Endometrial microvascular endothelial cells (primary cell): ENCODE data around the gene SRD5A3. TPM values are rescaled to one million over a fixed set of nuclear protein-coding genes. Genes with fewer than 3 reads are reported as not detected.

Source experiments
- in situ Hi-C: cut with HindIII; loops from 2 replicates; pipeline ENCODE4 v1.10.0; 2017; ENCODE audit warnings: low sequenced_read_pairs, low pct_unique_long_range_greater_than_20kb; ENCODE audit errors: inconsistent ontology term
- total RNA-seq: library from RNA; depleted of rRNA; stranded (reverse); fragments of >200 nt; gene quantifications from one replicate; pipeline ENCODE4 v1.2.3, GENCODE V29; 2015; ENCODE audit errors: inconsistent ontology term

Gene SRD5A3
- total RNA-seq, 1 donor from 2014 or later: 12.1 TPM

- in situ Hi-C loops: no loop called here
These were observed 19.3 kb downstream of the SRD5A3 start for GRCh38 chr4:55365345-55365728.

DNA sequence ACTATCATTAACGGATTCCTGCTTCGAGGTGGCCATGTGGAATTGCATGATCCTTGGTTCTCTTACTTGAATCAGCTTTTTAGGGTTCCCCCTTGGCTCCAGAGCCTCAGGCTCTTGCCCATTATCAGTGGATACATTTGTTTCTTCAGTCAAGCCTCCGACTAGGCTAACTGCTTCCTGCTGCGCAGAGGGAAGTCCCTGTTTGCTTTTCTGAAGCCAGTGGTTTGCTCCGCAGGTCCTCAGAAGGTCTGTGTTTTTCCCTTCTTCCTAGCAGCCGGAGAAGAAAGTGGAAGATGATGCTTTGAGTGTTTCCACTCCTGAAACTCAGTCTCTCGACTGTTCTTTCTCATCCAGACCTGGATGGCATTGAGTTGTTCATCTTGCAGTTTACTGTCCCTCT, 20.6 kb downstream of the SRD5A3 start:
- in situ Hi-C loops: no loop called here

DNA sequence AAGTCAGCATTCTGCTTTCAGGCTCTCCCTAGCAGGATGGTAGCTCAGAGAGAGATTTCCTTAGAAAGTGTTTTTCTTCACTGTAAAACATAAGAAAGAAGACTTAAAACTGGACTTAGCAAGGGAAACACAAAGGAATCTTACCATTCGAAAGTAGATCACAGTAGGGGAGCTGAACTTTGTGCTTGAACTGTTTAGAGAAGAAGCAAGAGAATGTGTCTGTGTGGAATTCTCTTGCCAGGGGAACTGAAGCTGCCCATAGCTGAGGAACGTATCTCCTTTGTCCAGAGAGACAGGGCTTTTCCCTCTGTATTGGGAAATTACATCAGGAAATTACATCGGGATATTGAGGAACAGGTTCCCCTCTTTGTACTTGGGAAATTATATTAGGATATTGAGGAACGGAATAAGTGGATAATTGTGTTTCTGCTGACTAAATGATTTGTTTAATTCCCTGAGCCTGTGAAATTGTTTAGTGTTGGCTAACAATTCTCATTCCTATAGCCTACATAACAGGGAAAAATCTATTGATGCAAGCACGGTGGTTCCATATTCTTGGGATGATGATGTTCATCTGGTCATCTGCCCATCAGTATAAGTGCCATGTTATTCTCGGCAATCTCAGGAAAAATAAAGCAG, 21.2 kb downstream of the SRD5A3 start:
- in situ Hi-C loops: no loop called here

GRCh38 chr4:55369968-55370367, 23.9 kb downstream of the SRD5A3 start:
- in situ Hi-C loops: no loop called here

GRCh38 chr4:55372259-55372658, 26.2 kb downstream of the SRD5A3 start:
- in situ Hi-C loops: no loop called here

DNA sequence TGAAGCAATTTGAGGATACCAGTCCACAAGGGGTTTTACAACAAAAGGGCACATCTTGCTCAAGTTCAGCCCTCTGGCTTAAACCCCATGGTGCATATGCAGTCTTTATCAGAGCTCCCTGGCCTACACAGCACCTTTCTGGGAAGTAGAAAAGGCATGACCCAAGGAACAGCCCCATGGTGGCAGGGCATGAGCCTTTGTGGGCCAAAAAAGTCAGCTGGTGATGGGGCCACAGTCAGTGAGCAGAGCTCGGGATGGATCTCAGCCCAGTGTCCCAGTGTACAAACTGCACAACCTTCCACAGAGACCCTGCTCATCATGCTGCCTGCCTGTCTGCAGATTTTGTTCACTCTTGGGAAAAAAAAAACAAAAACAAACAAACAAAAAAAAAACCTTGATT, 27.4 kb downstream of the SRD5A3 start:
- in situ Hi-C loops: no loop called here

- in situ Hi-C loops: no loop called here
These were observed 30.7 kb downstream of the SRD5A3 start for GRCh38 chr4:55376698-55377097.

DNA sequence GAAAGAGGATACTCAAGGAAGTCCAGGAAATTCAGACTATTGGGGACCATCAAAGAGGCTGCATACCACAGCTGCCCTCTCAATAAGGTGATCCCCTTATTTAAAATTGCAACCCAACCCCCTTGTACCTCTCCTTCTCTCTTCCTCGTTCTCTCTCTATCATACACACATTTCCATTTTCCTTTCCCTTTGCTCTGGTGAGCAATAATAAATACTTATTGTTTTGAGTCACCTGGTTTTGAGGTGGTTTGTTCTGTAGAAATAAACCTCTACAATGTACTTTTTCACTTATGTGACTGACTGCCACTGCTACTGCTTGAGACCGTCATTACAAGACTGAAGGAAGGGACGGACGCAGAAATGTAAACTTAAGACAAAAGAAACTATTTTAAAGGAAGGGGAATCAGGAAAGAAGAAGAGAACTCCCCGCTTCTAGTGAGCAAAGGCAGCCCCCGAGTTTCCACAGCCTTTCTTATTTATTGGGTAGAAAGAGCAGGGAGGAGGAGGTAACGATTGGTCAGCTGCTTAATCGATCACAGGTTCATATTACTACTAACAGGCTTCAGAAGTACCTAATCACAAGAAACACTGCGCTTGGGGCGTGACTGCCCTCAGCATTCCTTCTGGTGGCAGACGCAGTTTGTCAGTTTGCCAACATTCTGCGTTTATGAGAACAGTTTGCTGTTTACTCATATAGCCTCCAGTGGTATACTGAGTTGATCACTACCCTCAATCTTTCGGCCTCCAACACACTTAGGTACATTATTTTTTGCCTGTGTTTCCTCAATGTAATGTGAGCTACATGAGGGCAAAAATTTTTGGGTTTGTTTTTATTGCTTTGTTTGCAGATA, 32.8 kb downstream of the SRD5A3 start:
- in situ Hi-C loops: no loop called here

- in situ Hi-C loops: no loop called here
These were observed 34.5 kb downstream of the SRD5A3 start for GRCh38 chr4:55380576-55380975.

GRCh38 chr4:55381502-55381901, 35.5 kb downstream of the SRD5A3 start:
- in situ Hi-C loops: no loop called here

GRCh38 chr4:55382488-55383003, 36.5 kb downstream of the SRD5A3 start:
- in situ Hi-C loops: no loop called here

GRCh38 chr4:55385201-55385649, 39.2 kb downstream of the SRD5A3 start:
- in situ Hi-C loops: no loop called here

DNA sequence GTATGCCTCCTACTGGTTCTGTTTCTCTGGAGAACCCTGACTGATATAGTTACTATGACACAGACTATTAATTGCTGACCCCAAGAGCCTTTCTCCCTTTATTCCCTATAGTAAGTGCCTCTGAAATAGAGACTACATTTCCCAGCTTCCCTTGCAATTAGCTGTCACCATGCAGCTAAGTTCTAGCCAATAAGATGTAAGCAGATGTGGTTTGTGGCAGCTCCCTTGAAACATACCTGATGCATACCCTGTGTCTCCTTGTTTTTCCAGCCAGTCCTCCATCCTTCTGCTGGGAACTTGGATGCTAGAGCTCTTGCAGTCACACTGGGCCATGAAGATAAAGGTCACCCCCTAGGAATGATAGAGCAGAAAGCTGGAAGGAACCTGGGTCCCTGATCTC, 40.0 kb downstream of the SRD5A3 start:
- in situ Hi-C loops: no loop called here

DNA sequence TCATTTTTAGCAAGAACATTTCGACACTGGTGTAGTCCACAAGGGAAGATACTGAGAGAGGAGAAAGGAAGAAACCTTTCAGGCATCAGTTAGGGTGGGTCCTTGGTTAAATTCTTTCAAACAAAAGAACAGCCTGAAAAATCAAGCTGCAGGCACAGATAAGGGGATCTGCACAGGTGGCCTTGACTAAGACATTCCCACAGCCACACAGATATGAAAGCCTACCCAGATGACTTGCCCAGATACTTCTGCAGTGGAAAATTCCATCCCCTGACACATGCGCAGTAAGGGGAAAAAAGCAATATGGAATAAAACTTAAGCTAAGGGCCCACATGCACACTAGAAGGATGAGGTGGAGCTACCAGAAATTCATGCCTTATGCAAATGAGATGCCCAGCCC, 40.8 kb downstream of the SRD5A3 start:
- in situ Hi-C loops: no loop called here

GRCh38 chr4:55393461-55394320, 47.6 kb downstream of the SRD5A3 start:
- in situ Hi-C loops: no loop called here

- in situ Hi-C loops: no loop called here
These were observed 49.1 kb downstream of the SRD5A3 start for GRCh38 chr4:55395218-55395528.

GRCh38 chr4:55395529-55396307, 49.7 kb downstream of the SRD5A3 start, which contains the start of gene TMEM165:
Gene TMEM165, plus strand, starts transcription at chr4:55395957. Its CDS starts 233 bp downstream, at chr4:55396190.
- in situ Hi-C loops: no loop called here

DNA sequence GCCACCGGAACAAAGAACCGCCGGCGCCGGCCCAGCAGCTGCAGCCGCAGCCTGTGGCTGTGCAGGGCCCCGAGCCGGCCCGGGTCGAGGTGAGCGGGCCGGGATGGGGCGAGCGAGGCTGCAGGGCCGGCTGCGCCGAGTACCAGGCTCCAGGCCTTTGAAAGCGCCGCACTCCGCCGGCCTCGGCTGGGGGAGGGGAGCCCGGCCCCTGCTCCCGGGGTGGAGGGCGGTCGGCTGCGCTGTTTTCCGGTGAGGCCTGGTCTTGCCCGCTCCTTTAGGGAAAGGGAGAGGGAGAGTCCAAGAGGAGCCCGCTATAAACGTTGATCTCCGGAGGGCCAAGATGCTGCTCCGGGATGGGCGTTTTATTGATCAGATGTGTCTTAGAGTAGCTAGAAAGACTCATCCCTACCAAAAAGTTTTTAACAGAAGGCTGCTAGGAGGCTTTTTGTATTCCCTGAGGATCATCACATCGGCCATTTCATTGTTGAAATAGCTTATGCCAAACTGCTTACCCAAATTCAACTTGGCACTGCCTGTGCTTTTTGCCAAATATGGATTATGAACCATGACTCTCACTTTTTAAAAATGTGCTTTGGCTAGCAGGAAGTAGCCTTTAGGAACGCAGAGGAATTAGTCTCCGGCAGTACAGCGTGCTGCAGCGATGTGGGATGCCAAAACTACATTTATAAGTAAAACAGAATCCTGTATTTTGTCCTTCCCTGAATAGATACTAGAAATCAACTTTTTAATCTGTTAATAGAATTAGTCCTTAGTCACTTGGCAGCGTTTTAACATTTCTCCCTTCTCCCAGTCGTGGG, 50.5 kb downstream of the SRD5A3 start:
- in situ Hi-C loops: no loop called here
